ENCODE measurements around the gene ADAMTS3. TPM values are rescaled to one million over a fixed set of nuclear protein-coding genes. Genes with fewer than 3 reads are reported as not detected.

The ADAMTS3 gene
- total RNA-seq, 1 donor from 2014 or later: 0.89 TPM

DNA sequence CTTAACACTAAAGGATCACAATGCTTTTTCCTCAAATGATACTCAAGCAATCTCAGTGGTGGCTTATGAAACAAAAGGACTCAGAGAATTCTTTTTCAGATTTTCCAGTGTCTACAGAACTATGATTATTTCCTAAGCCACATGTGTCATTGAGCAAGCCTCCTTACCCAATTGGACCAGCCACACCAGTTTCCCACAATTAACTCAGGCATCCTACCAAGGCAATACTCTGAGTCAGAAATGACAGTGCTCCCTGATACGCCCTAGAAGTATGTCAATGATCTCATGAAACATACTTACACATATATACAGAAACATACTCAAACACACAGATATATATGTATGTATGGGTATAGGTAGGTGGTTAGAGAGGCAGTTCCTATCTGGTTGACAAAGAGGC, 4.8 kb downstream of the ADAMTS3 start:
- H3K4me3 Mint-ChIP-seq (ENCODE audit: low read depth): no peak overlapping the region

DNA sequence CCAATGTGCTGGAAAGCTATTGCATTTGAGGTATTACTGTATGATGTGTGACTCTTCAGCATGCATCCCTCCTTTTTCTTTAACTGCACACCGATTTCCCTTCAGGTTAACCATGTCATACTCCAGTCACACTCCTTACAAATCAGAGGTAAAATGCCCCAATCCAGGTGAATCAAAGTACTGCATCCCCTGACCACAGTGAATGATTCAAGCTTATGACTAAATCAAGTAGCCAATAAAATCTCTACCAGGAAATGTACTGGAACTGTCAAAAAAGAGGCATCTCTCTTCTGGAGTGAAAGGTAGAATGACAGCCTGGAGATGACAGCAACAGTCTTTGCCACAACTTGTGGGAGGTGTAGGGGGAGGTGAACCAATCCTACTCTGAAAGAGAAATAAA, 10.4 kb downstream of the ADAMTS3 start:
- TF ChIP-seq, protein P1, sequence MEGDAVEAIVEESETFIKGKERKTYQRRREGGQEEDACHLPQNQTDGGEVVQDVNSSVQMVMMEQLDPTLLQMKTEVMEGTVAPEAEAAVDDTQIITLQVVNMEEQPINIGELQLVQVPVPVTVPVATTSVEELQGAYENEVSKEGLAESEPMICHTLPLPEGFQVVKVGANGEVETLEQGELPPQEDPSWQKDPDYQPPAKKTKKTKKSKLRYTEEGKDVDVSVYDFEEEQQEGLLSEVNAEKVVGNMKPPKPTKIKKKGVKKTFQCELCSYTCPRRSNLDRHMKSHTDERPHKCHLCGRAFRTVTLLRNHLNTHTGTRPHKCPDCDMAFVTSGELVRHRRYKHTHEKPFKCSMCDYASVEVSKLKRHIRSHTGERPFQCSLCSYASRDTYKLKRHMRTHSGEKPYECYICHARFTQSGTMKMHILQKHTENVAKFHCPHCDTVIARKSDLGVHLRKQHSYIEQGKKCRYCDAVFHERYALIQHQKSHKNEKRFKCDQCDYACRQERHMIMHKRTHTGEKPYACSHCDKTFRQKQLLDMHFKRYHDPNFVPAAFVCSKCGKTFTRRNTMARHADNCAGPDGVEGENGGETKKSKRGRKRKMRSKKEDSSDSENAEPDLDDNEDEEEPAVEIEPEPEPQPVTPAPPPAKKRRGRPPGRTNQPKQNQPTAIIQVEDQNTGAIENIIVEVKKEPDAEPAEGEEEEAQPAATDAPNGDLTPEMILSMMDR (IDR thresholded peaks at IDR 0.05; ENCODE audit: unreplicated experiment): no peak
- no peaks in the 10 kb centered on the region for H3K9me3 Mint-ChIP-seq (ENCODE audit: low read depth)
- no peak overlapping the region for H3K4me3 Mint-ChIP-seq (ENCODE audit: low read depth)
- no peak for DNase-seq (ENCODE audit: low spot score, unreplicated experiment)
- no peaks in the 10 kb centered on the region for H3K4me1 Mint-ChIP-seq (ENCODE audit: low read depth)
- no peak overlapping the region for H3K27ac Mint-ChIP-seq
- H3K36me3 Mint-ChIP-seq (ENCODE audit: insufficient read depth): no peaks in the 10 kb centered on the region
- H3K27me3 Mint-ChIP-seq: no peaks in the 10 kb centered on the region

More for the DNA sequence above, 4.8 kb downstream of the ADAMTS3 start:
- H3K27me3 Mint-ChIP-seq: peaks cover 4% of the 10 kb centered on the region
- peaks cover 10% of the 10 kb centered on the region for H3K4me1 Mint-ChIP-seq (ENCODE audit: low read depth)
- TF ChIP-seq, protein P1 (IDR thresholded peaks at IDR 0.05; ENCODE audit: unreplicated experiment): no peak
- no peak overlapping the region for H3K27ac Mint-ChIP-seq
- no peaks in the 10 kb centered on the region for H3K36me3 Mint-ChIP-seq (ENCODE audit: insufficient read depth)
- no peaks in the 10 kb centered on the region for H3K9me3 Mint-ChIP-seq (ENCODE audit: low read depth)
- no peak for DNase-seq (ENCODE audit: low spot score, unreplicated experiment)

DNA sequence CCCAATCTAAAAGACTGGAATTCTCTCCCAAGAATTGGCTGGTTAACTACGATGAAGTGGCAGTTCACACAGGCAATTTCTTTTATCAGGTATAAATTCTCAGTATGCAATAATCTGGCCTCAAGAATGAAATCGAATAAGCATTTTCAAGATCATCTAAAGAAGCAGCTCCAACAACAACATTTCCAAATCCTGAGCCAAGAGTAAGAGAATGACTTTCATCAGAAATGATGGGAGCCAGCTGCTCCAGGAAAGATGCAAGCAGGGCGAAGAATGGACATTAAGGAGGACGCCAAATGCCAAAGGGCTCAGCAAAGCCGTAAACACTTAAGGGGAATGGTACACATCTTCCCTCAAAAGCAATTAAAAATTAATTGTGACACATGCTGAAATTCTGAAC, 12.0 kb downstream of the ADAMTS3 start:
- Mint-ChIP-seq H3K27me3 (no peaks in the 10 kb centered on the region), H3K4me3 (ENCODE audit: low read depth) (no peak overlapping the region), H3K36me3 (ENCODE audit: insufficient read depth) (no peaks in the 10 kb centered on the region), H3K9me3 (ENCODE audit: low read depth) (no peaks in the 10 kb centered on the region), H3K4me1 (ENCODE audit: low read depth) (no peaks in the 10 kb centered on the region), H3K27ac (no peak overlapping the region)
- no peak for DNase-seq (ENCODE audit: low spot score, unreplicated experiment)
- TF ChIP-seq, protein P1 (IDR thresholded peaks at IDR 0.05; ENCODE audit: unreplicated experiment): no peak

DNA sequence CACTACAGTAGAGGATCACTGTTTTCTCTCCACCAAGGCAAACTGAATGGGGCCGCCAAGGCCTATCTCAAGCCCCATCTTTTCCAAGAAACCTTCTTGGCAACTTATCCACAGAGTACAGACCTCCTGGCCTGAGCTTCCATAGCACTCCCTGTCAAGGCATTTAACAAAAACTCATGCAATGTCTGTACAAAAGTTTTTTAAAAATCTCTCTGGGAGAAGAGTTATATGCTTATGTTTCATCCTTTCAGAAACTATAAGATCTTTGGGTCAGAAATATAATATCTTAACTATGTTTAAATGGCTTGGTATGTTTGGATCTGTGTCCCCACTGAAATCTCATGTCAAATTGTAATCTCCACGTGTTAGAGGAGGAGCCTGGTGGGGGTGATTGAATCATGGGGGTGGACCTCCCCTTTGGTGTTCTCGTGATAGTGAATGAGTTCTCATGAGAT, 13.6 kb downstream of the ADAMTS3 start:
- Mint-ChIP-seq H3K27me3 (no peaks in the 10 kb centered on the region), H3K27ac (no peak overlapping the region), H3K36me3 (ENCODE audit: insufficient read depth) (no peaks in the 10 kb centered on the region), H3K9me3 (ENCODE audit: low read depth) (no peaks in the 10 kb centered on the region), H3K4me1 (ENCODE audit: low read depth) (no peaks in the 10 kb centered on the region), H3K4me3 (ENCODE audit: low read depth) (no peak overlapping the region)
- DNase-seq (ENCODE audit: low spot score, unreplicated experiment): no peak
- TF ChIP-seq, protein P1 (IDR thresholded peaks at IDR 0.05; ENCODE audit: unreplicated experiment): no peak

DNA sequence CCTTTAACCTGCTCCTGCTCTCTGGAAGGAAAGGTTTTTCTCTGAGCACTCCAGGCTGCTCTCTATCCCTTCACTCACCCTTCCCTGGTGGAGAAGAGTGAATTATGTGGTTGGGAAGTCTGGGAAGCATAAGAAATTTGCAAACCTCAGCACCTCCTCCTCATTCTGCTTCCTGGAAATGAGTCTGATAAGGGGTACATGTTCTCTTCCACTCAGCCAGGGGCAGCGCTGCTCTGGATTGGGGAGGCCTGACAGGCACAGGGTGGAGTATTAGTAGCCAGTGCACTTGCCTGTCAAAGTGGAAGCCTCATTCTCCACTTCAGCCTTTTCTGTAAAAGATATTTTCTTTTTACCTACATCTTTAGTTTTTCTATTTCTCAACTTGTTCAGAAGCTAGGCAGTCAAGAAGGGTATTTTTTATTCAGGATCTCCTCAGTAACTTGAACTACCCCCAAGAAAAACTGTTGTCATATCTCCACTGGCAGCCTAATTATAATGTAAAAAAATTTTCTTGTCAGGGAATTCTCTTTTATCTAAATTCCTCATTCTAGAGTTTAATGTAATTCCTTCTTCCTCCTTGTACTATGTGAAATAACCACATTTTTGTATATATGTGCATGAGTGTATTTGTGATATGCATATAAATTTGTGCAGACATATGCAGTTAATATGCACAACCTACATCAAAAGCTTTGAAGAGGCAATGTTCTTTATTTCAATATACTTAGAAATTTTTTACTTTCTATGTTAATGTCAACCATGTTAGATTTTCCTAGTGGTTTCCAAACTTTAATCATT, 15.3 kb downstream of the ADAMTS3 start:
- no peaks in the 10 kb centered on the region for H3K4me1 Mint-ChIP-seq (ENCODE audit: low read depth)
- DNase-seq (ENCODE audit: low spot score, unreplicated experiment): no peak
- no peaks in the 10 kb centered on the region for H3K27me3 Mint-ChIP-seq
- H3K36me3 Mint-ChIP-seq (ENCODE audit: insufficient read depth): no peaks in the 10 kb centered on the region
- H3K9me3 Mint-ChIP-seq (ENCODE audit: low read depth): no peaks in the 10 kb centered on the region
- no peak overlapping the region for H3K27ac Mint-ChIP-seq
- H3K4me3 Mint-ChIP-seq (ENCODE audit: low read depth): no peak overlapping the region
- TF ChIP-seq, protein P1 (IDR thresholded peaks at IDR 0.05; ENCODE audit: unreplicated experiment): no peak

All from progenitor cell of endocrine pancreas (in vitro differentiated cells).